Vagina (tissue), 2 donors: ENCODE measurements around the gene SYNDIG1.

ENCODE experiments used
- POLR2A ChIP-seq, 2 donors: fragments of 450-650 bp; IDR thresholded peaks; one replicate each; pipeline ENCODE4 v1.6.1; 2017; ENCODE audit warnings: antibody characterized with exemption in 2 of 2, mild to moderate bottlenecking in 2 of 2, moderate library complexity in 2 of 2
- POLR2AphosphoS5 ChIP-seq, 2 donors: sonication (generic); formaldehyde crosslinking; IDR thresholded peaks; one replicate each; pipeline ENCODE4 v1.9.0; 2017; ENCODE audit warnings: antibody characterized with exemption in 2 of 2, mild to moderate bottlenecking in 2 of 2, low read depth in 1 of 2; ENCODE audit not compliant: insufficient read depth in 1 of 2
- TF ChIP-seq, protein P1 (sequence below), 3 experiments: fragments of 450-650 bp in 2 of 3; fragments of 200-600 bp in 1 of 3; sonication (generic) in 1 of 3; IDR thresholded peaks; one replicate each; pipeline ENCODE4 v1.5.1; 2017 to 2019; ENCODE audit warnings: antibody characterized with exemption in 3 of 3, mild to moderate bottlenecking in 2 of 3, moderate library complexity in 2 of 3

DNA sequence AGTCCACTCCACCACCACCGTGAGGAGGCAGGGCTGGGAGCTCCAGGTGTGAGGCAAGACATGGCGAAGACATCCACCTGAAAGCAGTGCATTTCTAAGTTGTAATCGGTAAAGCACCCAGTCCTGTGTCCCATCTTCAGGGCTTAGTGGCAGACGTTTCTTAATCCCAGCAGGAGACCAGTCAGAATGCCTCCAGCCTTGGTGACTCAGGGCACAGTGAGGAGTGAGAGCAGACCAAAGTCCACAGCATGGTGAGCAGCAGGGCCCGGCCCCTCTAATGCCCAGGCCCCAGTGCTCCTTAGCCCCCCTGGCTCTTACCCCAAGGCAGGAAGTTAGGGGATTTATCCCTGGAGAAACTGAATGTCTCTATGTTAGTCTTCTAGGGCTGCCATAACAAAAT, 183.9 kb downstream of the SYNDIG1 start:
- TF ChIP-seq, protein P1, sequence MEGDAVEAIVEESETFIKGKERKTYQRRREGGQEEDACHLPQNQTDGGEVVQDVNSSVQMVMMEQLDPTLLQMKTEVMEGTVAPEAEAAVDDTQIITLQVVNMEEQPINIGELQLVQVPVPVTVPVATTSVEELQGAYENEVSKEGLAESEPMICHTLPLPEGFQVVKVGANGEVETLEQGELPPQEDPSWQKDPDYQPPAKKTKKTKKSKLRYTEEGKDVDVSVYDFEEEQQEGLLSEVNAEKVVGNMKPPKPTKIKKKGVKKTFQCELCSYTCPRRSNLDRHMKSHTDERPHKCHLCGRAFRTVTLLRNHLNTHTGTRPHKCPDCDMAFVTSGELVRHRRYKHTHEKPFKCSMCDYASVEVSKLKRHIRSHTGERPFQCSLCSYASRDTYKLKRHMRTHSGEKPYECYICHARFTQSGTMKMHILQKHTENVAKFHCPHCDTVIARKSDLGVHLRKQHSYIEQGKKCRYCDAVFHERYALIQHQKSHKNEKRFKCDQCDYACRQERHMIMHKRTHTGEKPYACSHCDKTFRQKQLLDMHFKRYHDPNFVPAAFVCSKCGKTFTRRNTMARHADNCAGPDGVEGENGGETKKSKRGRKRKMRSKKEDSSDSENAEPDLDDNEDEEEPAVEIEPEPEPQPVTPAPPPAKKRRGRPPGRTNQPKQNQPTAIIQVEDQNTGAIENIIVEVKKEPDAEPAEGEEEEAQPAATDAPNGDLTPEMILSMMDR (IDR thresholded peaks at IDR 0.05): no peak
- TF ChIP-seq POLR2AphosphoS5 (IDR thresholded peaks at IDR 0.05; ENCODE audit: insufficient read depth in 1 of 2, low read depth in 1 of 2) (no peak), POLR2A (IDR thresholded peaks at IDR 0.05) (no peak)
